ENCODE results near the gene SLC7A7. TPM values are rescaled to one million over a fixed set of nuclear protein-coding genes. Genes with fewer than 3 reads are reported as not detected.

Gene SLC7A7
- total and polyA plus RNA-seq, 2 of the 13 experiments (the other 11 are each of a cell fraction or from before 2014, with no cell fraction given), result 0.13 to 0.63 TPM

- TF ChIP-seq ZNF572 (CRISPR knock-in tag; IDR thresholded peaks at IDR 0.05) (peak; percentile 99), DNMT1 (CRISPR knock-in tag; IDR thresholded peaks at IDR 0.05) (peak; percentile 75; the same call in 1 of the 2 replicates), ZNF280B (CRISPR knock-in tag; IDR thresholded peaks at IDR 0.05; ENCODE audit: borderline replicate concordance) (peak; percentile 99), ZNF512B (CRISPR knock-in tag; IDR thresholded peaks at IDR 0.05; ENCODE audit: borderline replicate concordance) (no peak; the same call in 1 of the 2 replicates), ZC3H4 (CRISPR knock-in tag; IDR thresholded peaks at IDR 0.05; ENCODE audit: borderline replicate concordance) (no peak), RORA (CRISPR knock-in tag; IDR thresholded peaks at IDR 0.05) (no peak), ZSCAN29 (CRISPR knock-in tag; conservative IDR thresholded peaks at IDR 0.05) (peak; percentile 88; the same call in 1 of the 2 replicates), SP2 (CRISPR knock-in tag; IDR thresholded peaks at IDR 0.05) (peak; percentile 56), ZNF557 (CRISPR knock-in tag; IDR thresholded peaks at IDR 0.05) (0 out of 2 replicates have a peak, but pooled peaks have one; percentile 18), PBX2 (CRISPR knock-in tag; IDR thresholded peaks at IDR 0.05) (no peak), FUBP1 (CRISPR knock-in tag; IDR thresholded peaks at IDR 0.05; ENCODE audit: borderline replicate concordance) (peak; percentile 55; the same call in 1 of the 2 replicates), MEF2D (CRISPR knock-in tag; IDR thresholded peaks at IDR 0.05) (no peak)
These were observed 37.9 kb upstream of the SLC7A7 start (continued) for GRCh38 chr14:22852940-22853767.

All from HepG2 (cell line).